Ammon's horn (tissue), 1 donor: ENCODE results near the gene CSF2.
"Not testable (repeated sequence)": the region's sequence is repeated elsewhere in the genome, so short reads cannot be mapped to it uniquely, and the experiment has no call there.

Source experiments
- DNase-seq: peaks from one replicate; pipeline ENCODE4 v3.0.0-alpha.2; 2016; ENCODE audit warnings: low spot score

Gene CSF2

GRCh38 chr5:132110930-132111329 lies 37.3 kb downstream of the CSF2 start:
- DNase-seq: no peak

- peak; percentile 12 for DNase-seq
Measured at GRCh38 chr5:132112111-132112510, 38.5 kb downstream of the CSF2 start.

- no peak for DNase-seq
Measured at GRCh38 chr5:132114150-132115121, 40.8 kb downstream of the CSF2 start.

GRCh38 chr5:132115375-132115774 lies 41.8 kb downstream of the CSF2 start:
- no peak for DNase-seq

GRCh38 chr5:132116072-132116471 lies 42.5 kb downstream of the CSF2 start:
- no peak for DNase-seq

- not testable (repeated sequence) for DNase-seq
Measured at GRCh38 chr5:132116909-132117489, 43.4 kb downstream of the CSF2 start.

- DNase-seq: not testable (repeated sequence)
Measured at GRCh38 chr5:132120717-132121116, 47.1 kb downstream of the CSF2 start.

GRCh38 chr5:132122971-132123370 lies 49.4 kb downstream of the CSF2 start:
- not testable (repeated sequence) for DNase-seq

GRCh38 chr5:132123578-132123977 lies 50.0 kb downstream of the CSF2 start:
- DNase-seq: not testable (repeated sequence)
